ENCODE measurements around the gene CHRNA10.
"Not testable (repeated sequence)": the region's sequence is repeated elsewhere in the genome, so short reads cannot be mapped to it uniquely, and the experiment has no call there.

Gene CHRNA10

GRCh38 chr11:3665336-3666022 lies 5.7 kb downstream of the CHRNA10 start:
- no peak for DNase-seq (ENCODE audit: low spot score)

- DNase-seq (ENCODE audit: low spot score), result no peak
Observed at GRCh38 chr11:3664032-3664630, 7.1 kb downstream of the CHRNA10 start.

GRCh38 chr11:3662856-3663255 lies 8.3 kb downstream of the CHRNA10 start:
- no peak for DNase-seq (ENCODE audit: low spot score)

- no peak for DNase-seq (ENCODE audit: low spot score)
Observed at GRCh38 chr11:3660960-3661359, 10.2 kb downstream of the CHRNA10 start.

GRCh38 chr11:3659595-3660515 lies 11.3 kb downstream of the CHRNA10 start:
- DNase-seq (ENCODE audit: low spot score), result no peak

GRCh38 chr11:3658252-3658651 lies 12.9 kb downstream of the CHRNA10 start:
- no peak for DNase-seq (ENCODE audit: low spot score)

GRCh38 chr11:3657331-3657730 lies 13.9 kb downstream of the CHRNA10 start:
- DNase-seq (ENCODE audit: low spot score), result not testable (repeated sequence)

GRCh38 chr11:3655547-3655946 lies 15.6 kb downstream of the CHRNA10 start:
- no peak for DNase-seq (ENCODE audit: low spot score)

GRCh38 chr11:3652514-3652913 lies 18.7 kb downstream of the CHRNA10 start:
- not testable (repeated sequence) for DNase-seq (ENCODE audit: low spot score)

GRCh38 chr11:3649374-3649773 lies 21.8 kb downstream of the CHRNA10 start:
- DNase-seq (ENCODE audit: low spot score), result not testable (repeated sequence)

GRCh38 chr11:3648843-3649242 lies 22.3 kb downstream of the CHRNA10 start:
- DNase-seq (ENCODE audit: low spot score), result not testable (repeated sequence)

GRCh38 chr11:3645552-3645951 lies 25.6 kb downstream of the CHRNA10 start:
- no peak for DNase-seq (ENCODE audit: low spot score)

GRCh38 chr11:3644817-3645235 lies 26.4 kb downstream of the CHRNA10 start, which contains the start of gene ART1:
ART1 (plus strand) TSS chr11:3645128; CDS start chr11:3659214, 14,086 bp downstream.
- no peak for DNase-seq (ENCODE audit: low spot score)

GRCh38 chr11:3643102-3643546 lies 28.1 kb downstream of the CHRNA10 start:
- not testable (repeated sequence) for DNase-seq (ENCODE audit: low spot score)

- DNase-seq (ENCODE audit: low spot score), result peak; percentile 91
Observed at GRCh38 chr11:3642071-3642951, 28.9 kb downstream of the CHRNA10 start.

GRCh38 chr11:3641701-3642070 lies 29.5 kb downstream of the CHRNA10 start, which contains the start of gene ART5:
ART5 (minus strand) TSS chr11:3641992; CDS start chr11:3641862, 130 bp downstream.
- DNase-seq (ENCODE audit: low spot score), result no peak

- DNase-seq (ENCODE audit: low spot score), result no peak
Observed at GRCh38 chr11:3641191-3641590, 30.0 kb downstream of the CHRNA10 start.

GRCh38 chr11:3639841-3640240 lies 31.3 kb downstream of the CHRNA10 start:
- DNase-seq (ENCODE audit: low spot score), result no peak

- no peak for DNase-seq (ENCODE audit: low spot score)
Observed at GRCh38 chr11:3638513-3638912, 32.7 kb downstream of the CHRNA10 start.

GRCh38 chr11:3637201-3637600 lies 34.0 kb downstream of the CHRNA10 start:
- DNase-seq (ENCODE audit: low spot score), result no peak

GRCh38 chr11:3635641-3636375 lies 35.4 kb downstream of the CHRNA10 start:
- no peak for DNase-seq (ENCODE audit: low spot score)

Measured in GM03348 (cell line).